ENCODE data around the gene NDUFB8.
"Not testable (repeated sequence)": the region's sequence is repeated elsewhere in the genome, so short reads cannot be mapped to it uniquely, and the experiment has no call there.

The NDUFB8 gene

GRCh38 chr10:100529475-100530298 is at the start of gene NDUFB8:
Gene NDUFB8, minus strand, starts transcription at chr10:100529871. Its CDS starts 20 bp downstream, at chr10:100529851.
- peak; percentile 88 for DNase-seq (ENCODE audit: low spot score)
- Histone ChIP-seq H3K4me3 (peak within 1 kb of the TSS; percentile 97), H3K27ac (peak within 1 kb of the TSS; percentile 58 to 91)
- TF ChIP-seq, protein P1, sequence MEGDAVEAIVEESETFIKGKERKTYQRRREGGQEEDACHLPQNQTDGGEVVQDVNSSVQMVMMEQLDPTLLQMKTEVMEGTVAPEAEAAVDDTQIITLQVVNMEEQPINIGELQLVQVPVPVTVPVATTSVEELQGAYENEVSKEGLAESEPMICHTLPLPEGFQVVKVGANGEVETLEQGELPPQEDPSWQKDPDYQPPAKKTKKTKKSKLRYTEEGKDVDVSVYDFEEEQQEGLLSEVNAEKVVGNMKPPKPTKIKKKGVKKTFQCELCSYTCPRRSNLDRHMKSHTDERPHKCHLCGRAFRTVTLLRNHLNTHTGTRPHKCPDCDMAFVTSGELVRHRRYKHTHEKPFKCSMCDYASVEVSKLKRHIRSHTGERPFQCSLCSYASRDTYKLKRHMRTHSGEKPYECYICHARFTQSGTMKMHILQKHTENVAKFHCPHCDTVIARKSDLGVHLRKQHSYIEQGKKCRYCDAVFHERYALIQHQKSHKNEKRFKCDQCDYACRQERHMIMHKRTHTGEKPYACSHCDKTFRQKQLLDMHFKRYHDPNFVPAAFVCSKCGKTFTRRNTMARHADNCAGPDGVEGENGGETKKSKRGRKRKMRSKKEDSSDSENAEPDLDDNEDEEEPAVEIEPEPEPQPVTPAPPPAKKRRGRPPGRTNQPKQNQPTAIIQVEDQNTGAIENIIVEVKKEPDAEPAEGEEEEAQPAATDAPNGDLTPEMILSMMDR (IDR thresholded peaks at IDR 0.05): no peak

- H3K27ac ChIP-seq: no peak overlapping the region
- DNase-seq (ENCODE audit: low spot score): no peak
Measured at GRCh38 chr10:100576282-100576635, 46.6 kb upstream of the NDUFB8 start.

GRCh38 chr10:100575585-100576281 is 46.1 kb upstream of the NDUFB8 start:
- Histone ChIP-seq H3K4me3 (no peak overlapping the region), H3K27ac (no peak overlapping the region)
- TF ChIP-seq, protein P1 (IDR thresholded peaks at IDR 0.05): no peak
- no peak for DNase-seq (ENCODE audit: low spot score)

More at GRCh38 chr10:100576282-100576635, 46.6 kb upstream of the NDUFB8 start:
- no peak overlapping the region for H3K4me3 ChIP-seq
- TF ChIP-seq, protein P1 (IDR thresholded peaks at IDR 0.05): no peak

GRCh38 chr10:100575146-100575545 is 45.5 kb upstream of the NDUFB8 start:
- not testable (repeated sequence) for H3K4me3 ChIP-seq; DNase-seq (ENCODE audit: low spot score); H3K27ac ChIP-seq

GRCh38 chr10:100571084-100571856 is 41.6 kb upstream of the NDUFB8 start:
- TF ChIP-seq, protein P1 (IDR thresholded peaks at IDR 0.05): no peak
- H3K4me3 ChIP-seq: no peak overlapping the region
- no peak for DNase-seq (ENCODE audit: low spot score)
- H3K27ac ChIP-seq: no peak overlapping the region

DNA sequence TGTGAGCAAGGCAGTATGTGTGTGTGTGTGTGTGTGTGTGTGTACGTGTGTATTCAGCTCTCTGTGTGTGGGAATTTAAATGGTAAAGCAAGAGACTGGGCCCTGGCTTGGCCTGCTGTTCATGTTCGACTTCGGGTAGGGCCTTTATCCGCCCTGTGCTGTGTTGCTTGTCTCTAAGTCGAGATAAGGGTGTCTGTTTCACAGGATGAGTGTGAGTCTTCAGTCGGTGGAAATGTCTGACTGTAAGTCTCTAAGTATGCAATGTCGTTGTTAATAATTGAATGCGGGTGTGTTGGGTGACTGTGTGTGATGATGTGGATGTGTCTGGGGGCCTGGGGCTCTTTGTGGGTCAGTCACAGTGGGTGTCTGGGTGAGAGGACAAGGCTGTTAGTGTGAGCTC is 40.8 kb upstream of the NDUFB8 start:
- Histone ChIP-seq H3K27ac (no peak overlapping the region), H3K4me3 (no peak overlapping the region)
- DNase-seq (ENCODE audit: low spot score): no peak
- TF ChIP-seq, protein P1 (IDR thresholded peaks at IDR 0.05): no peak

All from coronary artery (tissue), 2 donors.